Measurements from ENCODE around the gene SLC25A10.

DNA sequence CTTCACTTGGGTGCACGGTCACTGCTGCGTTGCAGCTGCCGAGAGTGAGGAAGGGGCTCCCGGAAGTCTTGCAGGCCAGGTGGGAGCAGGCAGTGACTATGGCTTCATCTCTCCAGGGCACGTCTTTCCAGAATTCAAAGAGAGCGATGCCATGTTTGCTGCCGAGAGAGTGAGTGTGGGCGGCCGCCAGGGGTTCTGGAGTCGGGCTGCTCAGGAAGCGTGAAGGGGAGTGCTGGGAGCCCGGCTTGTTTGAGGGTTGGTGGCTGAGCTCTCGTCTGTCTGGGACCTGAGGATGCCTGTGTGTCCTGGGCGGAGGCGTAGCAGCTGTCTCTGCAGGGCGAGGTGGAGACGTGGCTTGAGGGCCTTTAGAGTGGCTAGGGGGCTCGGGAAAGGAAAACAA is 22.0 kb upstream of the SLC25A10 start:
- TF ChIP-seq, protein P1, sequence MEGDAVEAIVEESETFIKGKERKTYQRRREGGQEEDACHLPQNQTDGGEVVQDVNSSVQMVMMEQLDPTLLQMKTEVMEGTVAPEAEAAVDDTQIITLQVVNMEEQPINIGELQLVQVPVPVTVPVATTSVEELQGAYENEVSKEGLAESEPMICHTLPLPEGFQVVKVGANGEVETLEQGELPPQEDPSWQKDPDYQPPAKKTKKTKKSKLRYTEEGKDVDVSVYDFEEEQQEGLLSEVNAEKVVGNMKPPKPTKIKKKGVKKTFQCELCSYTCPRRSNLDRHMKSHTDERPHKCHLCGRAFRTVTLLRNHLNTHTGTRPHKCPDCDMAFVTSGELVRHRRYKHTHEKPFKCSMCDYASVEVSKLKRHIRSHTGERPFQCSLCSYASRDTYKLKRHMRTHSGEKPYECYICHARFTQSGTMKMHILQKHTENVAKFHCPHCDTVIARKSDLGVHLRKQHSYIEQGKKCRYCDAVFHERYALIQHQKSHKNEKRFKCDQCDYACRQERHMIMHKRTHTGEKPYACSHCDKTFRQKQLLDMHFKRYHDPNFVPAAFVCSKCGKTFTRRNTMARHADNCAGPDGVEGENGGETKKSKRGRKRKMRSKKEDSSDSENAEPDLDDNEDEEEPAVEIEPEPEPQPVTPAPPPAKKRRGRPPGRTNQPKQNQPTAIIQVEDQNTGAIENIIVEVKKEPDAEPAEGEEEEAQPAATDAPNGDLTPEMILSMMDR (IDR thresholded peaks at IDR 0.05): no peak
- no peak for TF ChIP-seq POLR2A (IDR thresholded peaks at IDR 0.05)
